GM23338 (cell line): ENCODE results near the gene PIK3C2B. TPM values are rescaled to one million over a fixed set of nuclear protein-coding genes. Genes with fewer than 3 reads are reported as not detected.

Source experiments
- ATAC-seq: fragments of 200-7000 bp; cut with Tn5 transposase; 3 replicates; pipeline ENCODE4 v1.9.1; 2020
- DNase-seq: peaks from one replicate; pipeline ENCODE4 v3.0.0-alpha.2; 2015; ENCODE audit warnings: low spot score
- H2AFZ ChIP-seq: fragments of 200-600 bp; sonication (generic); 2 replicates; pipeline ENCODE4 v1.8.0; 2016; ENCODE audit warnings: antibody characterized with exemption, mild to moderate bottlenecking, moderate library complexity
- H3F3A ChIP-seq: fragments of 200-600 bp; sonication (generic); replicated peaks from 2 replicates; pipeline ENCODE4 v1.8.0; 2017; ENCODE audit warnings: antibody characterized with exemption, mixed run types, low read depth
- H3K27ac ChIP-seq: fragments of 200-600 bp; sonication (generic); 2 replicates; pipeline ENCODE4 v1.6.1; 2016; ENCODE audit warnings: low read depth
- H3K27me3 ChIP-seq: fragments of 200-600 bp; sonication (generic); 2 replicates; pipeline ENCODE4 v1.8.0; 2016; ENCODE audit warnings: mild to moderate bottlenecking, mixed run types, moderate library complexity; ENCODE audit not compliant: insufficient read depth
- H3K36me3 ChIP-seq: fragments of 200-600 bp; sonication (generic); 2 replicates; pipeline ENCODE4 v1.8.0; 2016; ENCODE audit warnings: mild to moderate bottlenecking; ENCODE audit not compliant: insufficient read depth
- H3K4me1 ChIP-seq: fragments of 200-600 bp; sonication (generic); 2 replicates; pipeline ENCODE4 v1.8.0; 2016; ENCODE audit warnings: mild to moderate bottlenecking, moderate library complexity; ENCODE audit not compliant: insufficient read depth
- H3K4me2 ChIP-seq: fragments of 200-600 bp; sonication (generic); 2 replicates; pipeline ENCODE4 v1.7.1; 2017; ENCODE audit warnings: mixed run types
- H3K4me3 ChIP-seq: fragments of 200-600 bp; sonication (generic); 2 replicates; pipeline ENCODE4 v1.6.1; 2016; ENCODE audit warnings: mixed run types
- H3K79me2 ChIP-seq: fragments of 200-600 bp; sonication (generic); replicated peaks from 2 replicates; pipeline ENCODE4 v1.8.0; 2017; ENCODE audit warnings: mild to moderate bottlenecking; ENCODE audit not compliant: insufficient read depth
- H3K9me2 ChIP-seq: fragments of 200-600 bp; sonication (generic); 2 replicates; pipeline ENCODE4 v1.8.0; 2017; ENCODE audit not compliant: insufficient read depth
- H4K20me1 ChIP-seq: fragments of 200-600 bp; sonication (generic); replicated peaks from 2 replicates; pipeline ENCODE4 v1.8.0; 2017; ENCODE audit warnings: mild to moderate bottlenecking; ENCODE audit not compliant: insufficient read depth
- H3K27ac Mint-ChIP-seq: 2 replicates; pipeline ENCODE4 v1.8.0; 2020; ENCODE audit warnings: inconsistent platforms, mild to moderate bottlenecking, moderate library complexity, mixed read lengths
- H3K27me3 Mint-ChIP-seq: 3 replicates; pipeline ENCODE4 v1.8.0; 2022; ENCODE audit warnings: low read depth, mild to moderate bottlenecking, moderate library complexity, mixed read lengths, inconsistent platforms; ENCODE audit not compliant: insufficient read depth, poor library complexity
- H3K36me3 Mint-ChIP-seq: 3 replicates; pipeline ENCODE4 v1.8.0; 2021; ENCODE audit warnings: low read depth, mild to moderate bottlenecking, inconsistent platforms, moderate library complexity, mixed read lengths
- H3K4me1 Mint-ChIP-seq: 3 replicates; pipeline ENCODE4 v1.8.0; 2020; ENCODE audit warnings: mild to moderate bottlenecking, inconsistent platforms, mixed read lengths
- H3K4me3 Mint-ChIP-seq: 3 replicates; pipeline ENCODE4 v1.8.0; 2021; ENCODE audit warnings: moderate library complexity, mild to moderate bottlenecking, inconsistent platforms, mixed read lengths
- H3K9me3 Mint-ChIP-seq: 3 replicates; pipeline ENCODE4 v1.8.0; 2020; ENCODE audit warnings: moderate library complexity, mild to moderate bottlenecking, inconsistent platforms, mixed read lengths
- CREB1 ChIP-seq: fragments of 250-450 bp; sonication (Bioruptor Pico); IDR thresholded peaks from 2 replicates; pipeline ENCODE4 v1.5.0; 2020; ENCODE audit warnings: low read depth, mild to moderate bottlenecking, moderate library complexity
- EZH2 ChIP-seq: fragments of 200-600 bp; sonication (generic); IDR thresholded peaks from one replicate; pipeline ENCODE4 v1.8.0; 2017; ENCODE audit warnings: antibody characterized with exemption, mild to moderate bottlenecking, low read depth; ENCODE audit not compliant: unreplicated experiment
- EZH2phosphoT487 ChIP-seq: fragments of 200-600 bp; sonication (generic); IDR thresholded peaks from one replicate; pipeline ENCODE4 v1.8.1; 2018; ENCODE audit warnings: antibody characterized with exemption; ENCODE audit not compliant: unreplicated experiment
- JUNB ChIP-seq: IDR thresholded peaks from one replicate; pipeline ENCODE4 v1.6.1; 2016; ENCODE audit warnings: antibody characterized with exemption; ENCODE audit not compliant: unreplicated experiment
- NANOG ChIP-seq: IDR thresholded peaks from 2 replicates; pipeline ENCODE4 v1.6.1; 2016; ENCODE audit warnings: antibody characterized with exemption, borderline replicate concordance
- POLR2AphosphoS5 ChIP-seq: IDR thresholded peaks from 2 replicates; pipeline ENCODE4 v1.6.1; 2016; ENCODE audit warnings: antibody characterized with exemption, low read depth
- STAT1 ChIP-seq: IDR thresholded peaks from one replicate; pipeline ENCODE4 v1.6.1; 2016; ENCODE audit warnings: antibody characterized with exemption; ENCODE audit not compliant: unreplicated experiment
- ZNF114 ChIP-seq: fragments of 250-450 bp; sonication (Bioruptor Pico); IDR thresholded peaks from 2 replicates; pipeline ENCODE4 v1.5.0; 2020; ENCODE audit warnings: mild to moderate bottlenecking, moderate library complexity
- ZNF331 ChIP-seq: fragments of 250-450 bp; sonication (Bioruptor Pico); IDR thresholded peaks from 2 replicates; pipeline ENCODE4 v1.5.0; 2020; ENCODE audit warnings: low read depth, mild to moderate bottlenecking, moderate library complexity
- polyA plus RNA-seq: library from polyadenylated mRNA; unstranded; fragments of >200 nt; fragmentation: Nextera tagmentation; extraction: Ambion mirVana; gene quantifications from 2 replicates; pipeline ENCODE4 v1.2.1, GENCODE V29; 2016
- total RNA-seq: library from RNA; depleted of rRNA; stranded (reverse); fragments of >200 nt; shearing (Covaris generic); gene quantifications from 2 replicates; pipeline ENCODE4 v1.2.3, GENCODE V29; 2014
- TF ChIP-seq, protein P1 (sequence below): IDR thresholded peaks from one replicate; pipeline ENCODE4 v1.6.1; 2018; ENCODE audit warnings: antibody characterized with exemption; ENCODE audit not compliant: unreplicated experiment
- TF ChIP-seq, protein P2 (sequence below): IDR thresholded peaks from 2 replicates; pipeline ENCODE4 v1.6.1; 2016; ENCODE audit warnings: antibody characterized with exemption
- TF ChIP-seq, protein P3 (sequence below), 2 experiments: fragments of 200-600 bp in 1 of 2; sonication (generic) in 1 of 2; conservative IDR thresholded peaks; 2 replicates each; pipeline versions ENCODE4 v1.5.1 to v1.6.1; 2016 to 2017; ENCODE audit warnings: antibody characterized with exemption in 2 of 2, low read depth in 2 of 2, mild to moderate bottlenecking in 2 of 2, moderate library complexity in 1 of 2
- TF ChIP-seq, protein P4 (sequence below): fragments of 250-450 bp; sonication (Bioruptor Pico); IDR thresholded peaks from 2 replicates; pipeline ENCODE4 v1.5.0; 2020; ENCODE audit warnings: mild to moderate bottlenecking, moderate library complexity

Gene PIK3C2B
- total and polyA plus RNA-seq, 2 experiments from 2014 or later = 4.8 to 19.0 TPM

DNA sequence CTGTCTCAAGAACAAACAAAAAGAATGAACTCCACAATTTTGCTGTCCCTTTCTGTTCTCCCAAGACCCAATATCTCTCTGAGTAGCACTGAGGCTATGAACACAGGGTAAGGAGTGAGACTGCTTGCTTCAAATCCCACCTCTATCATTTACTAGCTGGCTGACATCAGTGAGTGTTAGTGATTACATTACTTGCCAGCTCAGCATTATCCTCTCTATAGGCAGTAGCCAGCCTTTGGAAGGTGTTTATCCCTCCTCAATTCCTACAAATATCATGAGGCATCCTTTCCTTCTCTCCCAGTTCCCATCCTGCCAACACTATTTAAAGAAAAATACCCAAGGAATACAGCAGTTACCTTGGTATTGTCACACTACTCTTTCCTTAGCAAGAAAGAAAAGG lies 3.0 kb downstream of the PIK3C2B start:
- H3K4me2 ChIP-seq = no peak overlapping the region
- H3K27ac ChIP-seq = no peak overlapping the region
- ATAC-seq (no peak), DNase-seq (no peak)
- H3K9me2 ChIP-seq = no peaks in the 10 kb centered on the region
- H3K4me1 ChIP-seq = peaks cover 22% of the 10 kb centered on the region
- H3F3A ChIP-seq = no peaks in the 10 kb centered on the region; the same call in 1 of the 2 replicates
- Mint-ChIP-seq H3K27me3 (peaks cover 9% of the 10 kb centered on the region), H3K4me1 (peaks cover 32% of the 10 kb centered on the region), H3K27ac (no peak overlapping the region), H3K9me3 (no peaks in the 10 kb centered on the region; the same call in 2 of the 3 replicates), H3K4me3 (no peak overlapping the region; the same call in 2 of the 3 replicates), H3K36me3 (no peaks in the 10 kb centered on the region; the same call in 2 of the 3 replicates)
- H3K36me3 ChIP-seq = no peaks in the 10 kb centered on the region
- peaks cover 43% of the 10 kb centered on the region for H3K79me2 ChIP-seq
- H3K27me3 ChIP-seq = peaks cover 6% of the 10 kb centered on the region; the same call in 1 of the 2 replicates
- peaks cover 10% of the 10 kb centered on the region for H4K20me1 ChIP-seq
- no peak overlapping the region for H2AFZ ChIP-seq
- TF ChIP-seq POLR2AphosphoS5 = no peak
- TF ChIP-seq, protein P1, sequence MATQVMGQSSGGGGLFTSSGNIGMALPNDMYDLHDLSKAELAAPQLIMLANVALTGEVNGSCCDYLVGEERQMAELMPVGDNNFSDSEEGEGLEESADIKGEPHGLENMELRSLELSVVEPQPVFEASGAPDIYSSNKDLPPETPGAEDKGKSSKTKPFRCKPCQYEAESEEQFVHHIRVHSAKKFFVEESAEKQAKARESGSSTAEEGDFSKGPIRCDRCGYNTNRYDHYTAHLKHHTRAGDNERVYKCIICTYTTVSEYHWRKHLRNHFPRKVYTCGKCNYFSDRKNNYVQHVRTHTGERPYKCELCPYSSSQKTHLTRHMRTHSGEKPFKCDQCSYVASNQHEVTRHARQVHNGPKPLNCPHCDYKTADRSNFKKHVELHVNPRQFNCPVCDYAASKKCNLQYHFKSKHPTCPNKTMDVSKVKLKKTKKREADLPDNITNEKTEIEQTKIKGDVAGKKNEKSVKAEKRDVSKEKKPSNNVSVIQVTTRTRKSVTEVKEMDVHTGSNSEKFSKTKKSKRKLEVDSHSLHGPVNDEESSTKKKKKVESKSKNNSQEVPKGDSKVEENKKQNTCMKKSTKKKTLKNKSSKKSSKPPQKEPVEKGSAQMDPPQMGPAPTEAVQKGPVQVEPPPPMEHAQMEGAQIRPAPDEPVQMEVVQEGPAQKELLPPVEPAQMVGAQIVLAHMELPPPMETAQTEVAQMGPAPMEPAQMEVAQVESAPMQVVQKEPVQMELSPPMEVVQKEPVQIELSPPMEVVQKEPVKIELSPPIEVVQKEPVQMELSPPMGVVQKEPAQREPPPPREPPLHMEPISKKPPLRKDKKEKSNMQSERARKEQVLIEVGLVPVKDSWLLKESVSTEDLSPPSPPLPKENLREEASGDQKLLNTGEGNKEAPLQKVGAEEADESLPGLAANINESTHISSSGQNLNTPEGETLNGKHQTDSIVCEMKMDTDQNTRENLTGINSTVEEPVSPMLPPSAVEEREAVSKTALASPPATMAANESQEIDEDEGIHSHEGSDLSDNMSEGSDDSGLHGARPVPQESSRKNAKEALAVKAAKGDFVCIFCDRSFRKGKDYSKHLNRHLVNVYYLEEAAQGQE = no peak
- no peak for TF ChIP-seq NANOG
- TF ChIP-seq, protein P2, sequence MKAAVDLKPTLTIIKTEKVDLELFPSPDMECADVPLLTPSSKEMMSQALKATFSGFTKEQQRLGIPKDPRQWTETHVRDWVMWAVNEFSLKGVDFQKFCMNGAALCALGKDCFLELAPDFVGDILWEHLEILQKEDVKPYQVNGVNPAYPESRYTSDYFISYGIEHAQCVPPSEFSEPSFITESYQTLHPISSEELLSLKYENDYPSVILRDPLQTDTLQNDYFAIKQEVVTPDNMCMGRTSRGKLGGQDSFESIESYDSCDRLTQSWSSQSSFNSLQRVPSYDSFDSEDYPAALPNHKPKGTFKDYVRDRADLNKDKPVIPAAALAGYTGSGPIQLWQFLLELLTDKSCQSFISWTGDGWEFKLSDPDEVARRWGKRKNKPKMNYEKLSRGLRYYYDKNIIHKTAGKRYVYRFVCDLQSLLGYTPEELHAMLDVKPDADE = no peak
- TF ChIP-seq ZNF331 (CRISPR knock-in tag) = no peak
- no peak for TF ChIP-seq ZNF114 (CRISPR knock-in tag)
- no peak for TF ChIP-seq JUNB
- no peak for TF ChIP-seq CREB1 (CRISPR knock-in tag)
- TF ChIP-seq, protein P3, sequence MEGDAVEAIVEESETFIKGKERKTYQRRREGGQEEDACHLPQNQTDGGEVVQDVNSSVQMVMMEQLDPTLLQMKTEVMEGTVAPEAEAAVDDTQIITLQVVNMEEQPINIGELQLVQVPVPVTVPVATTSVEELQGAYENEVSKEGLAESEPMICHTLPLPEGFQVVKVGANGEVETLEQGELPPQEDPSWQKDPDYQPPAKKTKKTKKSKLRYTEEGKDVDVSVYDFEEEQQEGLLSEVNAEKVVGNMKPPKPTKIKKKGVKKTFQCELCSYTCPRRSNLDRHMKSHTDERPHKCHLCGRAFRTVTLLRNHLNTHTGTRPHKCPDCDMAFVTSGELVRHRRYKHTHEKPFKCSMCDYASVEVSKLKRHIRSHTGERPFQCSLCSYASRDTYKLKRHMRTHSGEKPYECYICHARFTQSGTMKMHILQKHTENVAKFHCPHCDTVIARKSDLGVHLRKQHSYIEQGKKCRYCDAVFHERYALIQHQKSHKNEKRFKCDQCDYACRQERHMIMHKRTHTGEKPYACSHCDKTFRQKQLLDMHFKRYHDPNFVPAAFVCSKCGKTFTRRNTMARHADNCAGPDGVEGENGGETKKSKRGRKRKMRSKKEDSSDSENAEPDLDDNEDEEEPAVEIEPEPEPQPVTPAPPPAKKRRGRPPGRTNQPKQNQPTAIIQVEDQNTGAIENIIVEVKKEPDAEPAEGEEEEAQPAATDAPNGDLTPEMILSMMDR (conservative IDR thresholded peaks at IDR 0.05; ENCODE audit: low read depth in 2 of 2) = no peak
- no peak for TF ChIP-seq EZH2
- no peak for TF ChIP-seq STAT1
- no peak for TF ChIP-seq EZH2phosphoT487
- TF ChIP-seq, protein P4, sequence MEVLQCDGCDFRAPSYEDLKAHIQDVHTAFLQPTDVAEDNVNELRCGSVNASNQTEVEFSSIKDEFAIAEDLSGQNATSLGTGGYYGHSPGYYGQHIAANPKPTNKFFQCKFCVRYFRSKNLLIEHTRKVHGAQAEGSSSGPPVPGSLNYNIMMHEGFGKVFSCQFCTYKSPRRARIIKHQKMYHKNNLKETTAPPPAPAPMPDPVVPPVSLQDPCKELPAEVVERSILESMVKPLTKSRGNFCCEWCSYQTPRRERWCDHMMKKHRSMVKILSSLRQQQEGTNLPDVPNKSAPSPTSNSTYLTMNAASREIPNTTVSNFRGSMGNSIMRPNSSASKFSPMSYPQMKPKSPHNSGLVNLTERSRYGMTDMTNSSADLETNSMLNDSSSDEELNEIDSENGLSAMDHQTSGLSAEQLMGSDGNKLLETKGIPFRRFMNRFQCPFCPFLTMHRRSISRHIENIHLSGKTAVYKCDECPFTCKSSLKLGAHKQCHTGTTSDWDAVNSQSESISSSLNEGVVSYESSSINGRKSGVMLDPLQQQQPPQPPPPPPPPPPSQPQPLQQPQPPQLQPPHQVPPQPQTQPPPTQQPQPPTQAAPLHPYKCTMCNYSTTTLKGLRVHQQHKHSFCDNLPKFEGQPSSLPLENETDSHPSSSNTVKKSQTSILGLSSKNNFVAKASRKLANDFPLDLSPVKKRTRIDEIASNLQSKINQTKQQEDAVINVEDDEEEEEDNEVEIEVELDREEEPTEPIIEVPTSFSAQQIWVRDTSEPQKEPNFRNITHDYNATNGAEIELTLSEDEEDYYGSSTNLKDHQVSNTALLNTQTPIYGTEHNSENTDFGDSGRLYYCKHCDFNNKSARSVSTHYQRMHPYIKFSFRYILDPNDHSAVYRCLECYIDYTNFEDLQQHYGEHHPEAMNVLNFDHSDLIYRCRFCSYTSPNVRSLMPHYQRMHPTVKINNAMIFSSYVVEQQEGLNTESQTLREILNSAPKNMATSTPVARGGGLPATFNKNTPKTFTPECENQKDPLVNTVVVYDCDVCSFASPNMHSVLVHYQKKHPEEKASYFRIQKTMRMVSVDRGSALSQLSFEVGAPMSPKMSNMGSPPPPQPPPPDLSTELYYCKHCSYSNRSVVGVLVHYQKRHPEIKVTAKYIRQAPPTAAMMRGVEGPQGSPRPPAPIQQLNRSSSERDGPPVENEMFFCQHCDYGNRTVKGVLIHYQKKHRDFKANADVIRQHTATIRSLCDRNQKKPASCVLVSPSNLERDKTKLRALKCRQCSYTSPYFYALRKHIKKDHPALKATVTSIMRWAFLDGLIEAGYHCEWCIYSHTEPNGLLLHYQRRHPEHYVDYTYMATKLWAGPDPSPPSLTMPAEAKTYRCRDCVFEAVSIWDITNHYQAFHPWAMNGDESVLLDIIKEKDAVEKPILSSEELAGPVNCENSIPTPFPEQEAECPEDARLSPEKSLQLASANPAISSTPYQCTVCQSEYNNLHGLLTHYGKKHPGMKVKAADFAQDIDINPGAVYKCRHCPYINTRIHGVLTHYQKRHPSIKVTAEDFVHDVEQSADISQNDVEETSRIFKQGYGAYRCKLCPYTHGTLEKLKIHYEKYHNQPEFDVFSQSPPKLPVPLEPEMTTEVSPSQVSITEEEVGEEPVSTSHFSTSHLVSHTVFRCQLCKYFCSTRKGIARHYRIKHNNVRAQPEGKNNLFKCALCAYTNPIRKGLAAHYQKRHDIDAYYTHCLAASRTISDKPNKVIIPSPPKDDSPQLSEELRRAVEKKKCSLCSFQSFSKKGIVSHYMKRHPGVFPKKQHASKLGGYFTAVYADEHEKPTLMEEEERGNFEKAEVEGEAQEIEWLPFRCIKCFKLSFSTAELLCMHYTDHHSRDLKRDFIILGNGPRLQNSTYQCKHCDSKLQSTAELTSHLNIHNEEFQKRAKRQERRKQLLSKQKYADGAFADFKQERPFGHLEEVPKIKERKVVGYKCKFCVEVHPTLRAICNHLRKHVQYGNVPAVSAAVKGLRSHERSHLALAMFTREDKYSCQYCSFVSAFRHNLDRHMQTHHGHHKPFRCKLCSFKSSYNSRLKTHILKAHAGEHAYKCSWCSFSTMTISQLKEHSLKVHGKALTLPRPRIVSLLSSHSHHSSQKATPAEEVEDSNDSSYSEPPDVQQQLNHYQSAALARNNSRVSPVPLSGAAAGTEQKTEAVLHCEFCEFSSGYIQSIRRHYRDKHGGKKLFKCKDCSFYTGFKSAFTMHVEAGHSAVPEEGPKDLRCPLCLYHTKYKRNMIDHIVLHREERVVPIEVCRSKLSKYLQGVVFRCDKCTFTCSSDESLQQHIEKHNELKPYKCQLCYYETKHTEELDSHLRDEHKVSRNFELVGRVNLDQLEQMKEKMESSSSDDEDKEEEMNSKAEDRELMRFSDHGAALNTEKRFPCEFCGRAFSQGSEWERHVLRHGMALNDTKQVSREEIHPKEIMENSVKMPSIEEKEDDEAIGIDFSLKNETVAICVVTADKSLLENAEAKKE (CRISPR knock-in tag) = no peak
- H3K4me3 ChIP-seq = no peak overlapping the region
